ENCODE results near the gene AARSD1.
"Not testable (repeated sequence)": the region's sequence is repeated elsewhere in the genome, so short reads cannot be mapped to it uniquely, and the experiment has no call there.

Gene AARSD1

DNA sequence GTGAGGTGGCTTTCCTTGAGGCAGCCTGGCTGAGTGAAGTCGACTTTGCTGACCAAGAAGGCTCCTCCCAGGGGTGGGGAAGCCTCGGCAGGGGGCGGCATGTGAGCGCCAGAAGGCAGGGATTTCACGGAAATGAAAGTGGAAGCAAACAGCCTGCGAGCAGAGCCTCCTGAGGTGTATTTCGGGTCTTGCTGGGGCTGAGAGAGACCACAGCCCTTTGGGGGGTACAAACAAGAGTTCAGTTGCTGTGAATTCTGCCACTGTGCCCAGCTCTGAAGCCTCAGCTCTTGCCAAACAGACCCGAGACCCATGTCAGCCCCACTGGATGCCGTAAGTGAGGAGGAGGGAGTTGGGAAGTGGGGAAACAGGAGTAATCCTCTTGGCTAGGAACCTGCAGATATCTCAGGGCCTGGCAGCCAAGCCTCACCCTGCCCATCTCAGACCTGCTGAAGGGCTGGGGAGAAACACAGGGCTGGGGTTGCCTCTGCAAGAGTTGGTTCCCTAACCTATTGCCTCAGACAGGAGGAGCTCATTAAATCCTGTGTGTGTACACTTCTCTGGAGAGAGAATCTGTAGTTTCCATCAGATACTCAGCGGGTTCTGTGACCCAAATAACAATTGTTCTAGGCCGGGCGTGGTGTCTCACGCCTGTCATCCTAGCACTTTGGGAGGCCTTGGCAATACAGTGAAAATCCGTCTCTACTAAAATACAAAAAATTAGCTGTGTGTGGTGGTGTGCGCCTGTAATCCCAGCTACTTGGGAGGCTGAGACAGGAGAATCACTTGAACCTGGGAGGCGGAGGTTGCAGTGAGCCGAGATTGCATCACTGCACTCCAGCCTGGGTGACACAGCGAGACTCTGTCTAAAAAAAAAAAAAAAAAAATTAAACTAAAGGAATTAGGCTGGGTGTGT lies 42.6 kb upstream of the AARSD1 start, which contains the start of gene IFI35:
Gene IFI35 (plus strand): TSS at position 146 of the 913 bp plus-strand sequence. CDS start 164 bp downstream, at position 310.
- Histone ChIP-seq H3K27me3 (ENCODE audit: control insufficient read depth, insufficient read depth, low read length) (no peaks in the 10 kb centered on the region), H3K36me3 (ENCODE audit: control insufficient read depth, insufficient read depth, low read length) (no peaks in the 10 kb centered on the region), H3K79me2 (no peaks in the 10 kb centered on the region), H3K9me3 (ENCODE audit: control insufficient read depth, low read length) (no peaks in the 10 kb centered on the region), H3K4me1 (peaks cover 4% of the 10 kb centered on the region), H3K4me2 (ENCODE audit: low read length) (peak within 1 kb of the TSS; percentile 96), H2AFZ (peak within 1 kb of the TSS; percentile 98), H3K27ac (peak within 1 kb of the TSS; percentile 89), H3K9ac (no peak within 1 kb of the TSS), H3K4me3 (ENCODE audit: low read depth, low read length) (peak within 1 kb of the TSS; percentile 93)
- TF ChIP-seq CTCF (IDR thresholded peaks at IDR 0.05) = peak; percentile 57

- no peak overlapping the region for H3K9ac ChIP-seq
- no peaks in the 10 kb centered on the region for H3K27me3 ChIP-seq (ENCODE audit: control insufficient read depth, insufficient read depth, low read length)
- peaks cover 15% of the 10 kb centered on the region for H3K4me1 ChIP-seq
- H3K4me2 ChIP-seq (ENCODE audit: low read length) = no peak overlapping the region
- no peak overlapping the region for H2AFZ ChIP-seq
- H3K4me3 ChIP-seq (ENCODE audit: low read depth, low read length) = no peak overlapping the region
- H3K9me3 ChIP-seq (ENCODE audit: control insufficient read depth, low read length) = no peaks in the 10 kb centered on the region
- no peaks in the 10 kb centered on the region for H3K36me3 ChIP-seq (ENCODE audit: control insufficient read depth, insufficient read depth, low read length)
- no peak for TF ChIP-seq CTCF (IDR thresholded peaks at IDR 0.05)
- H3K79me2 ChIP-seq = peaks cover 11% of the 10 kb centered on the region
- no peak overlapping the region for H3K27ac ChIP-seq
Observed at GRCh38 chr17:43003542-43004172, 39.4 kb upstream of the AARSD1 start.

- not testable (repeated sequence) for H3K9ac ChIP-seq
Observed at GRCh38 chr17:43000894-43001293, 36.6 kb upstream of the AARSD1 start.

DNA sequence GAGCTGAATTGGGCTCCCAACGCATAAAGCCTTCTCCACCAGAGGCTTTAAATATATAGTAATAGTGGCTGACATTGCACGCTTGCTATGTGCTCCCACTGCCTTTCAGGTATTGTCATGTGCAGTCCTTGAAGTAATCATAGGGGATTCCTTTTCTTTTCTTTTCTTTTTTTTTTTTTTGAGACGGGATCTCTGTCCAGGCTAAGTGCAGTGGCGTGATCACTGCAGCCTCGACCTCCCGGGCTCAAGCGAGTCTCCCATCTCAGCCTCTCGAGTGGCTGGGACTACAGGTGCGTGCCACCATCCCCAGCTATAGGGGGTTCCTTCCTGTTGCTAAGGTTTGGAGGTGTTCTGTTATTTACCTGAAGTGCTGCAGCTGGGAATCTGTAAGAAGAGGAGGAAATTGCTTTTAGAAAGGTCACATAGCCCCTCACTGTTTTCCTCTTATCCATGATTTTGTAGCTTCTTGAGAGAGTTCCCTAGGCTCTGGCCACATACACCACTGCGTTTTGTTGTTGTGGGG lies 34.8 kb upstream of the AARSD1 start:
- Histone ChIP-seq H2AFZ (peak overlapping the region; percentile 83), H3K4me2 (ENCODE audit: low read length) (peak overlapping the region; percentile 70), H3K4me3 (ENCODE audit: low read depth, low read length) (peak overlapping the region; percentile 76), H3K36me3 (ENCODE audit: control insufficient read depth, insufficient read depth, low read length) (no peaks in the 10 kb centered on the region), H3K9me3 (ENCODE audit: control insufficient read depth, low read length) (no peaks in the 10 kb centered on the region), H3K4me1 (peaks cover 12% of the 10 kb centered on the region), H3K9ac (peak overlapping the region; percentile 32), H3K27me3 (ENCODE audit: control insufficient read depth, insufficient read depth, low read length) (no peaks in the 10 kb centered on the region), H3K79me2 (peaks cover 11% of the 10 kb centered on the region), H3K27ac (peak overlapping the region; percentile 87)
- no peak for TF ChIP-seq CTCF (IDR thresholded peaks at IDR 0.05)

More at GRCh38 chr17:43000894-43001293, 36.6 kb upstream of the AARSD1 start:
- not testable (repeated sequence) for H3K4me2 ChIP-seq (ENCODE audit: low read length); H3K27ac ChIP-seq; H2AFZ ChIP-seq; H3K9me3 ChIP-seq (ENCODE audit: control insufficient read depth, low read length); H3K4me3 ChIP-seq (ENCODE audit: low read depth, low read length); H3K36me3 ChIP-seq (ENCODE audit: control insufficient read depth, insufficient read depth, low read length); H3K27me3 ChIP-seq (ENCODE audit: control insufficient read depth, insufficient read depth, low read length)
- peaks cover 11% of the 10 kb centered on the region for H3K79me2 ChIP-seq
- peaks cover 12% of the 10 kb centered on the region for H3K4me1 ChIP-seq
